Hippocampal formation (tissue), 2 donors: Measurements from ENCODE around the gene ACSM3.

Experiments used
- DNase-seq, 2 donors: peaks; one replicate each; lab custom pipeline; 2025; lab: John Stamatoyannopoulos, UW

The ACSM3 gene

DNA sequence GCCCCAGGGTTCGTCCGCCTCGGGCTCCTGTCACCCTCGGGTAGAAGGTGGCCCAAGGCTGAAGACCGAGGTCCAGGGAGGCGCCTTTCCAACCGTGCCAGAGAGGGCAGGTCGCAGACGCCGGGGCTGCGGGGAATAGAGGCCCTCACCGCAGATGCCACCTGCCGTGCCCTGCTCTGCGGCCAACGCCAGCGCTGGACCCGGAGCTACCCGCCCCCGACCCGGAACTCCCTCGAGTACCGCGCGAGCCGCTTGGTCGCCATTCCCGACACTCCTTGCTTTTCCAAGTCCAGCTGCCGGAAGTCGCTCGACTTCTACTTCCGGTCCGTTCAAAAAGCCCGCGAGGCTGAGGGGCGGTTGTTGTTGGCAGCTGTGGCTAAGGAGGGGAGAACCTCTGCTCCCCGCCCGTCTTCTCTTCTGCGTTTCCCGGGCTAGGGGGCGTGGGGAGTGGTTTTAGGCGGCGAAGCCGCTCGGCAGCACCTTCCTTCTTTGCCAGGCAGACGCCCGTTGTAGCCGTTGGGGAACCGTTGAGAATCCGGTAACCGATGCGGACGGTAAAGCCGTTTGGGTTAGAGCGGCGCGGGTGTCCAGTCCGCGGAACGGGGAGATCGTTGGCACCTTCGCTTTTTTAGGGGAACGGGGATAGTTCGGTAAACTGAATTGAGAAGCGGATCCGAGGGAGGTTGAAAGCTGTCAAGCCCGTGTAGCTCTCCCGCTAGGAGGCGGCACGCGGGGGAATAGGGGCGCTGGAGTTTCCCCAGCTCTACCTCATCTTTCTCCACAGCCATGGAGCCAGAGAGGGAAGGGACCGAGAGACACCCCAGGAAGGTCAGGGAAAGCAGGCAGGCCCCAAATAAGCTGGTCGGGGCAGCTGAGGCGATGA, 42.6 kb downstream of the ACSM3 start, which contains the start of the genes ERI2 and REXO5:
Gene ERI2 (minus strand): TSS at position 305 of the 883 bp plus-strand sequence. CDS start 42 bp downstream, at position 263.
Gene REXO5 (plus strand): TSS at position 360 of the 883 bp plus-strand sequence. CDS start 427 bp downstream, at position 787.
- DNase-seq = peak; percentile 85 to 86

GRCh38 chr16:20807862-20808261, 44.0 kb downstream of the ACSM3 start:
- DNase-seq = no peak

DNA sequence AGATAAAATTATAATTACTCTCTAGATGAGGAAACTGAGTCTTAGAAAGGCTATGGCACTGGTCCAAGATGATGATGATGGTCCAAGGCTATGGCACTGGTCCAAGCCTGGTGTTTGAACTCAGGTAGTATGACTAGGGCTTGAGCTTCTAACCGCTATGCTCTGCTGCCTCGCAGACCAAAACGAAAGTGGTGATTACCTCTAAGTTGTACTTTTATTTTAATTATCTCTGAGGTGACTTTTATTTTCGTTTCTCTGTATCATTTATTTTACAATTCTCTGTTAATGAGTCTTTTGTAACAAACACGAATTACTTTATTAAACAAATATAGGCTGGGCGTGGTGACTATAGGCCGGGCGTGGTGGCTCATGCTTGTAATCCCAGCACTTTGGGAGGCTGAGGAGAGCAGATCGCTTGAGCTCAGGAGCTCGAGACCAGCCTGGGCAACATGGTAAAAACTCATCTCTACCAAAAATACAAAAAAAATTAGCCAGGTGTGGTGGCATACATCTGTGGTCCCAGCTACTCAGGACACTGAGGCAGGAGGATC, 48.1 kb downstream of the ACSM3 start:
- no peak for DNase-seq

DNA sequence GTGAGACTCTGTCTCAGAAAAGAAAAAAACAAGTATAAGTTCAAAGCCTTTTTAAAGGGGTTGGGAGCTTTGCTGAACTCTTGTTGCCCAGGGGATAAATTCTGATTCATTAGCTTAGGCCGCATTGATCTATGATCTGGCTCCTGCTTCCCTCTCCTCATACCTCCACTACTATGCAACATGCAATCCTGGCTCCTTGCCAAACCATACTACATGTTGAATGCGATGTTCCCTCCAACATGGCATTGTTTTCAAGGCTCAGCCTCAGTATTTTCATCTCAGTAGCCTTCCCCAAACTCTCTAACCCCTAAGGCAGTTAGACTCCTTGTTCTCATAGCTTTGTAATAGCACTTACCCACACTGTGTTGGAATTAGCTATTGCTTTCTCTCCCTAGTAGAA, 48.7 kb downstream of the ACSM3 start:
- DNase-seq = no peak

DNA sequence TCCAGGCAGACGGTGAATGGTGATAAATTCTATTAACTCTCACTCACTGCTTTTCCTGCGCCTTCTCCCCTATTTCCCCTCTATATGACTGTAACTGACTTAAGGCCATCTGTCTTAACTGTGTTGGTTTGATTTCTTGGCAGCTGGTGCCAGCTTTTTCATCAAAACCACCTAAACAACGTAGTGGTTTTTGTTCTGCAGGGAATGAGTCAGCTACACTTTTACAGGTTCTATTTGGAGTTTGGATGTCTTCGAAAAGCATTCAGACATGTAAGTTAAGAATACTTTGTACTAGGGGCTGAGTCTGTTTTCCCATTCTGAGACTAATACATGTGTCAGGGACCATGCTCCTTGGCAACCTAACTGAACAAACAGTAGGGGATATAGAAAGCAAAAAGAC, 51.0 kb downstream of the ACSM3 start:
- DNase-seq = peak in 1 of 2 donors; percentile 5

DNA sequence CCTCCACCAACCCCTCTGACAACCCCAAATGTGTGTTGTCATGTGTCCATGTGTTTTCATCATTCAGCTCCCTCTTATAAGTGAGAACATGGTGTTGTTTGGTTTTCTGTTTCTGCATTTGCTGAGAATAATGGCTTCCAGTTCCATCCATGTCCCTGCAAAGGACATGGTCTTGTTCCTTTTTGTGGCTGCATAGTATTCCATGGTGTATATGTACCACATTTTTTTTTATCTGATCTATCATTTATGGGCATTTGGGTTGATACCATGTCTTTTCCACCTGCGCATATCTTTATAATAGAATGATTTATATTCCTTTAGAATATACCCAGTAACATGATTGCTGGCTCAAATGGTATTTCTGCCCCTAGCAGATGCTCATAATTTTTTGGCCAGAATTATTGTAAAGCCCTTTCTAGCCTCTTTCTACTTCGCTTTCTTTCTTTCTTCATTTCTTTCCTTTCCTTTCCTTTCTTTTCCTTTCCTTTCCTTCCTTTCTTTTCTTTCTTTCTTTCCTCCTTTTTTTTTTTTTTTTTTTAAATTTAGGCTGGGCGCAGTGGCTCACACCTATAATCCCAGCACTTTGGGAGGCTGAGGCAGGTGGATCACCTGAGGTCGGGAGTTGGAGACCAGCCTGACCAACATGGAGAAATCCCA, 55.2 kb downstream of the ACSM3 start:
- DNase-seq = no peak

DNA sequence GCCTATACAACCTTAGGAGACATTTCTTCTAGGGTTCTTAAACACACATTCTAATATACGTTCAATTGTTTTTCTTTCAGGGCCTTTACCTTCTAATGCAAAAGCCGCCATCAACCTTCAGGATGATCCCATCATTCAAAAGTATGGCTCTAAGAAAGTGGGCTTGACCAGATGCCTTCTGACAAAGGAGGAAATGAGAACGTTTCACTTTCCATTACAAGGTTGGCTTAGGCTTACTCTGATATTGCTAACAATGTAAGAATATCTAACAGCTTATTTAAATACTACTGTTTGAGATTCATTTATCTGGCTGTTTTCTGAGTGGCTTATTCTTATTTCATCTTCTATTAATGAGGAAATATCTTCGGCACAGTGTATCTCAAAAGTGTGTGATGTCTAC, 57.9 kb downstream of the ACSM3 start:
- DNase-seq = no peak

DNA sequence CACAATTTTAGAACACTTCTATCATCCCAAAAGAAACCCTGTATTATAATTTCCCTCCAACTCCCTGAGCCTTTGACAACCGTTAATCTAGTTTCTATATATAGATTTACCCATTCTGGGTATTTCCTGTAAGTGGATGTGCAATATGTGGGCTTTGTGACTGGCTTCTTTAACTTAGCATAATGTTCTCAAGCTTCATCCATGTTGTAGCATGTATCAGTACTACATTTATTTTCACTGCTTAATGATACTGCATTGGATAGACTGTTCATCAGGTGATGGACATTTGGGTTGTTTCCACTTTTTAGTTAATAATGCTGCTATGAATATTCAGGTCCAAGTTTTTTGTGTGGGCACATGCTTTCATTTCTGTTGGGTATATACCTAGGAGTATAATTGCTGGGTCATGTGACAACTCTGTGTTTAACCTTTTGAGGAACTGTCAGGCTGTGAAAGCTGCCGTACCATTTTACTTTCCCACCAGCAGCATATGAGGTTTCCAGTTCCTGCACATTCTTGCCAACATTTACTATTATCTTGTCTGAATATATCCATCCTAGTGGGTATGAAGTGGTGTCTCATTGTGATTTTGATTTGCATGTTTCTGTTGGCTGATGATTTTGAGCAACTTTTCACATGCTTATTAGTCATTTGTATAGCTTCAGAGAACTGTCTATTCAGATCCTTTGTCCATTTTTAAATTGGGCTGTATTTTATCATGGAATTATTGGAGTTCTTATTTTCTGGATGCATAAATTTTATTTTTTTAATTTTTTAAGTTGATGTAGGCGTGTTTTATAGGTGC, 58.9 kb downstream of the ACSM3 start:
- DNase-seq = no peak

GRCh38 chr16:20826039-20826566, 62.3 kb downstream of the ACSM3 start:
- DNase-seq = no peak

DNA sequence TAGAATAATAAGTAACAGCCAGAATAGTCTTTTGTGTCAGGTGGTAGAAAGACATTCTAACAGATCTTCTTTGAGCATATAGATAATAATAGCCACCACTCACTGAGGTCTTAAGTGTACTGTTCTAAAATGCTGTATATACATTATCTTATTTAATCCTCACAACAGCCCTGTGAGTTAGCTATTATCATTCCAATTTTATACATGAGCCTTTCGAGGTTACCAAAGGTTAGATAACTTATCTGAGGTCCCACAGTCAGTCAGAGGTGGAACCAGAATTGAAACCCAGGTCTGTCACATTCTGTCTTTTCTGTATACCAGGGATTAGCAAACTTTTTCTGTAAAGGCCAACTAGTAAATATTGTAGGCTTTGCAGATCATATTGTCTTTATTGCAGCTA, 65.7 kb downstream of the ACSM3 start:
- DNase-seq = no peak

DNA sequence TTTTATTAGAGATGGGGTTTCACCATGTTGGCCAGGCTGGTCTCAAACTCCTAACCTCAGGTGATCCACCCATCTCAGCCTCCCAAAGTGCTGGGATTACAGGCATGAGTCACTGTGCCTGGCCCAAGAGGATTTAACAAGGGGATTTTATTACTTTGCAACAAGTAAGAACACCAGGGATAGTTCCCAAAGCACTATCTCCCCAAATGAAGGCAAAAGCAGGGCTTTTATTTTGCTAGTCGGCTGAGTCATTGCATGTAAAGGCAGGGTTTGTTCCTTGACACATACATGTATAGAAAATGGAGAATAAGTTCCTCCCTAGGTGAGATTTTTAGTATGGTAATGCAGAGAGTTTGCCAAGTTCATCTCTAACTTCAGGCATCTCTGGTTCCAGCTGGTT, 66.6 kb downstream of the ACSM3 start:
- DNase-seq = no peak

GRCh38 chr16:20833086-20833485, 69.3 kb downstream of the ACSM3 start:
- no peak for DNase-seq

GRCh38 chr16:20838240-20838639, 74.4 kb downstream of the ACSM3 start:
- DNase-seq = no peak

GRCh38 chr16:20839504-20839903, 75.7 kb downstream of the ACSM3 start:
- DNase-seq = no peak

DNA sequence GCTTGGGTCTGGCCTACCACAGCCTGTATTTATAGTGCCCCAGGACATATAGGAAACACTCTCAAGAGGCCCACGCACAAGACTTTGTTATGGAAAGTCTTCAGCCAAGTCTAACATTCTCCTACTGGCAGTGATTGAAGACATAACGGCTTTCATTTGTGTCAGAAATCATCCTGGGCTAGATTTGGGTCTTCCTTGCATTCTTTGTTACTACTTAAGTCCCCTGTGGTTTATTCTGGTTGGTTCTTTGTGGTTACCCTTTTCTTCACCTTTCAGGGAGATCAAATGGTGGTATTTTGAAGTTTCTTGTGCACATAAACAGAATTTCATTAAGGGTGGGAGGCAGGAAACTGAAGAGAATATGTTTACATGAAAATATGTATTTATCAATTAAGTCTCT, 80.2 kb downstream of the ACSM3 start:
- no peak for DNase-seq

GRCh38 chr16:20844588-20844987, 80.8 kb downstream of the ACSM3 start:
- DNase-seq = no peak

- DNase-seq = no peak
These were observed 82.2 kb downstream of the ACSM3 start for GRCh38 chr16:20846030-20846429.

DNA sequence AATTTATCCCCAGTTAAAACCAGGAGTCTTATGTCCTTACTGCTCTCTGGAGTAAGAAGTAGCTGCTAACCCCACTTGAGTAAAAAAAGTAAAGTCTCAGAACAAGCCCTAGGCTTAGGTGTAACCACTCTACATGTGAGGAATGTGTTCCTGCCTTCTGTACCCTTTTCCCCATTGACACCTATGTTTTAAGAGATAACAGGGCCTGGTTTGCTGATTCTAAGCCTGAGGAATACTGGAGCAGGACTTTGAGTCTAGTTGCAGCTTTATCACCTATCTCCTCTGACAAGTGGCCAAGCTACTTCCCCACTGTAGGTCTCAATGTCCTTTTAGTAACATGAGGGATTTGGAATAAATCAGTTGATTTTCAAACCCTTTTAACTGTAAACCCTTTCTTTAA, 82.7 kb downstream of the ACSM3 start:
- DNase-seq = no peak
